Glomerular visceral epithelial cell (primary cell): ENCODE measurements around the gene BCAS1.

Source experiments
- DNase-seq: peaks from one replicate; pipeline ENCODE4 v3.0.0-alpha.2; 2016; ENCODE audit errors: extremely low spot score

BCAS1 gene

DNA sequence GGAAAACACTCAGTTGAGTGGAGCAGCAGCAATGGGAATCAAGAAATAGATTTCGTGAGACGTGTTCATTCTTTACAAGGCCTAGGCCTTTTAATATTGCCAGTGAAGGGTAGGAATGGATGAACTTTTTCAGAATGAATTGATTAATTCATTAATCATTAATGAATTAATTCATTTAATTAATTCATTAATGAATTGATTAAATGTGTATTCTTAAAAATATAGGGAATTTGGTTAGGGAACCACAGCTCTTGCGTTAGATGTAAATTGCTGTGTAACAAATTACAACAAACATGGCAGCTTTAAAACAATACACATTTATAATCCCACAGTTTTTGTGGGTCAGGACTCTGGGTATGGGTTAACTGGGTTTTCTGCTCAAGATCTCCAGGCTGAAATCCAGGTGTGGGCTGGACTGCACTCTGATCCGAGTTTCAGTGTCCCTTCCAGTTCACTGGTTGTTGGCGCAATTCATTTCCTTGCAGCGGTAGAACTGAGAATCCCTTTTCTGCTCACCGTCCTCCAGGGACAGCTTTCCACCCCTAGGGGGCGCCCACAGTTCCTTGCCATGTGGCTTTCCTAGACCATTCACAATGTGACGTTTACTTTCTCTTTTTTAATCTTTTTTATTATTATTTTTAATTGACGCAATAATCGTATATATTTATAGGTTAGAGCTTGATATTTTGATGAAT is 32.8 kb upstream of the BCAS1 start:
- peak; percentile 82 for DNase-seq

DNA sequence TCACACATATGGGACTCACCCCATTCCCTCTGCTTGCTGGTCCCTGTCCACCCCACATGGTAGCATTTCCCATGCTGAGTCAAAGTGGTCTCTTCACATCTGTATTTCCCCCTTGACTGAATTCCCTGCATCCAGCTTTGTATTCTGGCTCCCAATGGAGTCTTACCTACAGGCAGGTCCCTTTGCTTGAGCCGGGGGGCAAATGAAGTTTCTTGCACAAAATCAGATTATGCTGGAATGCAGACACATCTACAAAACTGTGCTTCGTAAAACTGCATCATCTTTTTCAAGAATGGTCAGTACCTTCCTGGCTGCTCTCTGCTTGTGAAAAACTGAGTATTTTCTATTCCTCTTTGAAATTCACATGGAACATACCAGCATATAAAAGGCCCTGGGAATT is 32.1 kb upstream of the BCAS1 start:
- no peak for DNase-seq

DNA sequence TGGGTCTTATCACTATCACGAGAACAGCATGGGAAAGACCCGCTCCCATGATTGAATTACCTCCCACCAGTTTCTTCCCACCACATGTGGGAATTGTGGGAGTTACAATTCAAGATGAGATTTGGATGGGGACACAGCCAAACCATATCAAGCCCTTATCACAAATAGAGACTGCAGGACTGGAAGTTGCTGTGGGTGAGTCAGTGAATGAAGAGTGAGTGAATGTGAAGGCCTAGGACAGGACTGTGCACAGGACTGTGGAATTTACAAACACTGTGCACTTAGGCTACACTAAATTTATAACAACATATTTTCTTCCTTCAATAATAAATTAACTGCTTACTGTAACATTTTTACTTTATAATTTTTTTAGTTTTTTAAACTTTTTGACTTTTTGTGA is 30.2 kb upstream of the BCAS1 start:
- DNase-seq, result no peak

DNA sequence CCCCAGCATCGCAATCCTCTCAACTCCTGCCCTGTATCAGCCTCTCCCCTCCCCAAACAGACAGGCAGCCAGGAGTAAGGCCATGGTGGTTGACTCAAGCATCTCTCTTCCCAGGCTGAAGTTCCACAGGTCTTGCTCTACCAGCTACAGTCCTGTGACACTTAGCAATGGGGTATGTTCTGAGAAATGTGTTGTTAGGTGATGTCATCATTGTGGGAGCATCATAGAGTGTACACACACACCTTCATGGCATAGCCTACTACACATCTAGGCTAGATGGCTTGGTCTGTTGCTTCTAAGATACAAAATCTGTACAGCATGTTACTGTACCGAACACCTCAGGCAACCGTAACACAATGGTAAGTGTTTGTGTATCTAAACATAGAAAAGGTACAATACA is 29.5 kb upstream of the BCAS1 start:
- DNase-seq, result no peak

DNA sequence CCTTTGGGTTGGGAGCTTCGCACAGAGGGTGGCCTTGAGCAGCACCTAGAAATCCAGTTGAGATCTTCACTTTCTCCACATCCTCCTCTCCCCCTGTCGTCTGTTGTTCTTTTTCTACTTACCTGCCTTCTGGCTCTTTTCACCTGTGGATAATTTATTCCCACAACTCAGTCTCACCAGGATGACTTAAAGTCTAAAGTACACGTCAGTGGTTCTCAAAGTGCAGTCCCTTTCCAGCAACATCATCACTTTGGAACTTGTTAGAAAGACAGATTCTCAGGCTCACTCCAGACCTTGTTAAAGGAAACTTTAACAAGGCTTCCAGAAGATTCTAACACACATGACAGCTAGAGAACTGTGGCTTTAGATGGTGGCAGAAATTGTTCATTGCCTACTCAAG is 27.7 kb upstream of the BCAS1 start:
- DNase-seq, result no peak

DNA sequence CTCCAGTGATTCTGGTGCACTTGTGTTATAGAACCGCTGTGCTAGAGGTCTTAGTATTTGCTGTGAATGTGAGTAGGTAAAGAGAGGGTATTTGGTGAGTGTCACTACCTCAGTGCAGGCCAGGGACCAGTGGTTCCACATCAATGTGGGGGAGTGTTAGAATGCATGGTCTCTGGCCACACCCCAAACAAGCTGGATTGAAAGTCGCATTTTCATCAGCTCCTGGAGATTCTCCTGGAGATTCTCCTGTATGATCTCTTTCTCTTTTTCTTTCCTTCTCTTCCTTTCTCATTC is 26.8 kb upstream of the BCAS1 start:
- no peak for DNase-seq

DNA sequence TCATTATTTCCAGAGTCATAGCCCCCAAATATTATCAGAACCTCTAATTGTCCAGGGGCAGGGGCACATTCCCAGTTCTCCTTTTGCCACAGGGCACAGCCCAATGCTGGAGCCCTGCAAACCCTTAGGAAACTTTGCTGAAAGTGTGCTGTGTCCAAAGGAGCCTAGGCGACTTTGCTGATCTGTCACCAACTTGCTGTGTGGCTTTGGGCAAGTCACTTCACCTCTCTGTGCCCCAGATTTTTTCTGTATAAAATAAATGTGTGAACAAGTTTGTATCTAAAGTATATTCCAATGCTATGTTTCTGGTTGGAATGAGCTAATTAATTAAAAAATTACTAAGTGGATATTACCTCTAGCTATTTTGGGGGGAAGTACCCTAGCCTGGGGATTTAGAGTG is 25.4 kb upstream of the BCAS1 start:
- DNase-seq, result no peak

DNA sequence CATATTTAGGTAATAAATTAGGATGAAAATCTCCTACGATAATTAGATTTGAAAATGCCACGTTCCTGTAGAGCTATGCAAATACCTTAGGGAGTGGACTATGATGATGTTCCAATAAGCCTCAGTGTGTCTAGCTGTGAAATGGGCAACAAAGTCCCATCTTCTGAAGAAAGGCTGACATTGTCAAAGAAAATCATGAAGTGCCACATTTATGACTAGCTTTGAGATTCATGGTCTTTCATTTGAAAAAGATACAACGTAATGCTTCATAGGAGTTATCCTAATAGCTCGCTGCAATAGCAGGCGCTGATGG is 23.8 kb upstream of the BCAS1 start:
- no peak for DNase-seq

DNA sequence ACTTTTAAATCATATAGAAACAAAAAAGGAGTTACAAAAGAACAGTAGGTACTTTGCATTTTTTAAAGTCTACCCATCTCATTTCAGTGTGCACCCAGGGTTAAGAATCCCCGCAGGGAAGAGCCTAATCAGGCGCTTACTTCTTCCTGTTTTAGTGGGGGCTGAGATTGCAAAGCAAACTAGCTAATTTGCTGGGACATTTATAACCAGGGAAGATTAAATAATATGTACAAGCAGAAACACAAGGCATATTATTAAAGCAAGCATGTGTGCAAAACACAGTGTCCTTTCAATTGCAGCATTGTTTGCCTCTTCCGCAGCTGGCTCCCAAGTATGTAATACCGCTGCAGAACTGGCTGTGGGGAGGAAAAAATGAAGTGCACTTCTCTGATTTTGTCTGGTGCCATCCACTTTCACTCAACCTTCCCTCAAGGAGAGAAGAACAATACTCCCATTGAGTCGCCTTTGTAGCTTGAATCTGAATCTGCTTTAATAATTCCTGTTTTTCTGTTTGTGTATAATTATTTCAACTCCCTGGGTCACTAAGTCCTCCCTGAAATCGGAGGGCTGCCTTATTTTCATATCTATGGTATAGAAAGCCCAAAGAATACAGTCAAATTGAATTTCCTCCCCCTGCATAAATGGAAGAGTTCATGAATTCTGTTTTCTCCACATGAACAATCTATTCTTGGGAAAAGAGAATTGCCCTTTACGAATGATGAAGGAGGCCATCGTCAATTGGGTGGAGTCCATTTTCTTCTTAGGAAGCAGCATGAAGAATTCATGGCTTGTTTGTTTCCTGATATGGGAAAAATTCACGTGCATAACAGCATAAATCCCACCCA is 23.3 kb upstream of the BCAS1 start:
- DNase-seq, result no peak

DNA sequence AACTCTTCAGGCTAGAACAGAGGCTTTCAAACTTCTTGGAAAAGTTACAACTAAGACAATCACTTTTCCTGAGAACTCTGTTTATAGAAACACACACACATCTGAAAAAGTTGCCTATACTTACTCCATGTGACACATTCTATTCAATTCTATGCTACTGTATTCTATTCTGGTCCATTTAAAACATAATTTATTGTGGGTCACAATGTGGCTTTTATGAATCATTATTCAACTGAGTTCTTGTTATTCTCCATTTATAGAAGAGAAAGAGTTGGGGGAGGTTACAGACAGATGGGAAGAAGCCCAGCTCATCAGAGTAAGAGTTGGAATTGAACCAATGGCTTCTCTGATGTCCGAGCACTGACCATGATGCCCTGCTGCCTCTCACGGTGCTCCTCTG is 21.6 kb upstream of the BCAS1 start:
- no peak for DNase-seq

DNA sequence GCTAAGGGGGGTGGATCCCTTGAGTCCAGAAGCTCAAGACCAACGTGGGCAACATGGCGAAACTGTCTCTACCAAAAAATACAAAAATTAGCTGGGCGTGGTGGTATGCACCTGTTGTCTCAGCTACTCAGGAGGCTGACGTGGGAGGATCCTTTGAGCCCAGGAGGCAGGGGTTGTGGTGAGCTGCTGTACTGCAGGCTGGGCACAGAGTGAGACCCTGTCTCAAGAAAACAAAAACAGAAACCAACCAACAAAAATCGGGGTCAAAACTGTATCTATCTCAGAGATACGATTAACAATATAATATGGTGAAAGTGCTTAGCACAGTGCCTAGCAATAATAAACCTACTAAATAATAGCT is 20.7 kb upstream of the BCAS1 start:
- no peak for DNase-seq

DNA sequence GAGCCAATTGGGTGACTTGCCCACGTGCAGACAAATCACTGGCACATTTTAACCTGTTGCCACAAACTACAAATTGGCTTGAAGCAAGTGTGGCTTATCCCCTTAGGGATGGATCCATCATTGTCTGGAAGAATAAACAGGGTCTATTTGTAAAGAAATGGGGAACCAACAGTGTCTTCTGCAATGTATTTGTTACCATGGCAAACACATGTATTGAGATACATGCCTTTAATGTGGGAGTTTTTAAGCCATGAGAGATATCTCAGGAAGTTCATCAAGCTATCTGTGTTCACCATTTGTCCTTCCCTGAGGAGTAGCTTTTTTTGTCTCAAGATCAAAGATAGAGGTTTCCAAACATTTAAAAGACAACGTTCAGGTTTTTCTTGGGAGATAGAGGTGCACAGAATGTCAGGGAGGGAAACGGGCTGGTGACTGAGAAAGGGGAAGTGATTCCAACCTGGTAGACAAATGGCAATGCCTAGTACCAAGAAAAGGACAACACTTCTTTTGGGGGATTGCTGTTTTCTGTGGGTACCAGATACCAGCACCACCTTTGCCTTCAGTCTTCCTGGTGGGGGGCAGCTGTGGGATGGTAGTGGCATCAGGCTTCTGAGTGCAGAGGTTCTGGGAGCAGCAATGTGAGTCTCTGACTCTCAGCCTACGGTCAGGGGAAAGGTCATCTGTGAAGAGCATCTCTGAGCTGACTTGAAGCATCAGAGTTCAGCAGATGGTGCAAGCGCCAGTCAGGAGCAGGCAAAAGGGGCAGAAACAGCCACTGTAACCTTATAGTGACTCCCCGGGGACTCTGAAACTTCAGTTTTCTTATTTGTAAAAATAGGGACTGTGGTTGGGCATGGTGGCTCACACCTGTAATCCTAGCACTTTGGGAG is 20.1 kb upstream of the BCAS1 start:
- DNase-seq, result no peak

DNA sequence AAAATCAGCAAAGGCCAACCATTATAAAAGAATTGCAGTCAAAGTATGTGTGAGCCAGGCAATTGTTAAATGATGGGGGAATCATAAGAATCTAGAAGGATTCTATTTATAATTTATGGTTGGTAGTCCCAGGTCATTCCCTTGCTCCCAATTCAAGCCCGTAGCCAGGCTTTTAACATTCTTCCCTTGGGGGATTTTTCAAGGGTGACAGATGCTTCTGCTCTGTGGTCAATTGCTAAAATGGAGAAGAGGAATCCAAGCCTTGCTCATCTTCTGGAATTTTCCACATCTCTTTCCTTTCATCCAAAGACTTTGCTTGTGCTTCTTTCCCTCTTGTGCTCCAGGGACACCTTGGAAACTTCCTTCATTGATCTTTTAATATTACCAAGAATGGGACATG is 18.0 kb upstream of the BCAS1 start:
- DNase-seq, result no peak

DNA sequence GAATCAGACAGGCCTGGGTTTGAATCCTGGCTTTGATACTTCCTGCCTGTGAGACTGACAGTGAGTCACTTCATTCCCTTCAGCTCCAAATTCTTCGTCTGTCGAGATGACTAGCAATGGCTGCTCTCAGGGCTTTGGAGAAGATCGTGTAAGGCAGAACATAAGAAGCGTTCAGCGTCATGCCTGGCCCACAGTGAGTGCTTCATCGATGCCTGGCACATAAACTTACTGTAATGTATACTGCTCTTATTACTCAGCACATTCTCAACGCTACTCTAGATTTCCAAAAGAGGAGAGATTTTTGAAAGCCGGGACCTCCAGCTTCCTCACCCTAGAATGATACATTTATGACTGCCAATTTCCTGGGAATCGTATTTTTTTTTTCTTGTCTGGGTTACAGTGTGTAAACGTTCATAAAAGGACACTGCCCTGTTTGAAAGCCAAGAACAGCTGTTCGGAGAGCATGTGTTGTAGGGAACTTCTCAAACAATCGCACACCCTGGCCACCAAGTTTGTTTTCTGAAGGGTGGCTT is 16.2 kb upstream of the BCAS1 start:
- DNase-seq, result no peak

DNA sequence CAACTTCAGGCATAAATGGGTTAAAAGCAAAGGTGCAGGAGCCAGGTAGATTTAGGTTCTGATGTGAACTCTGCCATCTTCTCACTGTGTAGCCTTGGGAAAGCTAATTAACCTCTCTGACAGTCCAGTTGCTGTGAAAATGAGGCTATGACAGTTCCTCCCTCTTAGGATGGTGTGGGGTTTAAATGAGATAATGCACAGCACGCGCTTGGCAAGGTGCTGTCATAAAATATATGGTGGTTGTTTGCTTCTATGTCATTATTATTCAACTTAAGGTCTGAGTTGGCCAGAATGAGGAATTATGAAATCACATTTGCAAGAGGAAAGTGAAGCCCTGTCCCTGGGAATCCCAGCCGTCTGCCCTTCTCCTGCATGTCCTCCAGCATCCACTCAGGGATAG is 15.5 kb upstream of the BCAS1 start:
- DNase-seq, result no peak

DNA sequence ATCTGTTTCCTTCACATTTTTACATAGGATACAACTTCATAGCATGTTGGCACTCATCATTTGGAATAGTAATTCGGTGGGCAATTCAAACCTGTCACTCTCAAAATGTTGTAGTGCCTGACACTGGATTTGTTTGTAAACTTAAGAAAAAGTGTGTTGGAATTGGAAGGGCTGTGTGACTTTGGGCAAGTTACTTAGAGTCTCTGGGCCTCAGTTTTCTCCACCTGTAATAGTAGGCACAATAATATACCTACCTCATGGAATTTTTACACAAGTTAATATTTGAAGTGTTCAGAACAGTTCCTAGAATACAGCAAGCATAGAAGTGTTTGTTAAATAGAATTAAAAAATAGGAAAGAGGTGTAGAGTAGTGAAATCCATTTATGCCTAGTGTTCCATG is 15.0 kb upstream of the BCAS1 start:
- DNase-seq, result no peak

DNA sequence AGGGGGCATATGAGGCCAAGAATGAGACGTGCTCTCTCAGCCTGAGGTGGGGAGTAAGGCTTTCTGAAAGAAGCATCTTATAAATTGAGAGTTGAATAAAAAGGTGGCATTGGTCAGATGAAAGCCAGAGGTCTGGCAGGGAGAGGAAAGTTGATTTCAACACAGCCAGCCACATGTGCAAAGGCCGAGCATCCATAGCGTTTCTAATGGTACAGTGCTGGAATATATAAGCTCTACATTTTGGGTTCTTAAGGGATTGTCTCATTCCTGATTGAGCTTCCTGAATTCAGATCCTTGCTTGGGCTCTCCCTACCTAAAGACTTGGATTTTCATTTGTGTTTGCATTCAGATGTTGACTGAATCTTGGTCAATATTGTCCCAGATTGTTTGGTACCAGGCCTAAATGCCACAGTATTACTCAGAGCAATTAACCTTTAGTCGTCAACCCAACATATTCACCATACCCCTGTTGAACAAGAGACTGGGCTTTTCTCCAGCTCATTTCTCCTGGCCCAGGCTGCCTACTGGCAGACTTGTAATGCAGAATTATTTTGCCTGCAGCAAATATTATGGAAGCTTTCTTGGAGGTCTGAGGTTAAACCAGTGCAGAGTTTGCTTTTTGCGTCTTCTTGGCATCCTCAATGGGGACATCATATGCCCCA is 14.5 kb upstream of the BCAS1 start:
- no peak for DNase-seq

DNA sequence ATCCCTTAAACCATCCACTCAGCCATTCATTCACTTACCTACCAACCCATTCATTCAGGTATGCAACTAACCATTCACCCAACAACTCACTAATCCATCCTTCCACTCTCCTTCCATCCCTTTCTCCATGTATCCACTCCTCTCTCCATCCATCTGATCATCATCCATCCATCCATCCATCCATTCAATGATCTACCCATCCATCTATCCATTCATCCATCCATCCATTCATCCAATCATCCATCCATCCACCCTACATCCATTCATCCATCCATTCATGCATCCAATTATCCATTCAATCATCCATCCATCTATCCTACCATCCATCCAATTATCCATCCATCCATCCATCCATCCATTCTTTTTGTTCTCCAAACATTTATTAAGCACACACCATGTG is 13.8 kb upstream of the BCAS1 start:
- no peak for DNase-seq

DNA sequence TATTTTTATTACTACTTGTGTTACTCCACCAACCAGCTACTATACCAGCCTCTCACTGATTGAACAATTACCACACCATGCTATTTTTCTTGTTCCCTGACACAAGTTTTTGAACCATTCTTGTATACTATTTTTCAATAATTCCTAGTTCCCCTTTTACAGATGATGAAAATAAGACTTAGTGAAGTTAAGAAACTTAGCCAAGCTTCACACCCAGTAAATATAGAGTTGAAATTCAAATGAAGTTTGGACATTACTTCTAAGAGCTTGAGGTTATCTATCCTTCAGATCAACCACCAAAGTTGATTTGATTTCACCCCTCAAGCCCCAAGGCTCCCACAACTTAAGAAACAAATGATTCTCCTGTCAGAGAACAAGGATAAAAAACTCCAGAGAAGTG is 13.1 kb upstream of the BCAS1 start:
- DNase-seq, result no peak

DNA sequence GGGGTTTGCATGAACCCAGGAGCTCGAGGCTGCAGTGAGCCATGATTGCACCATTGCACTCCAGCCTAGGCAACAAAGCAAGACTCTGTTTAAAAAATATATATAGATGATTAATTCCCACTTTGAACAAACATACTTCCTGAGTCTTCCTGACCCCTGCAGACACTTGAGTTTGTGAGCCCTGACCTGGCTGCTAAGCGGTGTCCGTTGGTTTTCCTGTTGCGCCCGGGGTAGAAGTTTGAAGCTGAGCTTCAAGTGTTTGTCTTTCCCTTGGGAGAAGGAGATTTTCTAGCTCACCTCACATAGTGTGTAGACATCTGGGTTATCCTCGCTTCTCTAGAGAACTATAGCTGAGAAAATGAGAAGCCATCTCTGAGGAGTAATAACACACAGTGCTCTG is 11.7 kb upstream of the BCAS1 start:
- no peak for DNase-seq

DNA sequence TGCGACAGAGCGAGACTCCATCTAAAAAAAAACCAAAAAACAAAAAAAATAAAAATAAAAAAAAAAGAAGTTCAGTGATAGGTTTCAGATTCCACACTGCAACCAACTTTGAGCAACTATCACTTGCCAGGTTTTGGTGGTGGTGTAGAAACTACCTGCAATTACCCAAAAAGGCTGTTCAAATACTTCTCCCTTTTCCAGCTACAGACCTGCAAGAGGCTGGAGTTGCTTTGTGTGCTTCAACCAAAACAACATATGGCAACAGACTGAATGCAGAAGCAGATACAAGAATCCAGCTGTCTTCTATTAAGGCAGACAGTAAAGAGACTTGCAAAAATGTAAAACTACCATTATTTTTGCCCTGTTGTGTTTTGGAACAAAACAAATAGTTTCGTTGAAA is 9.3 kb upstream of the BCAS1 start:
- no peak for DNase-seq

DNA sequence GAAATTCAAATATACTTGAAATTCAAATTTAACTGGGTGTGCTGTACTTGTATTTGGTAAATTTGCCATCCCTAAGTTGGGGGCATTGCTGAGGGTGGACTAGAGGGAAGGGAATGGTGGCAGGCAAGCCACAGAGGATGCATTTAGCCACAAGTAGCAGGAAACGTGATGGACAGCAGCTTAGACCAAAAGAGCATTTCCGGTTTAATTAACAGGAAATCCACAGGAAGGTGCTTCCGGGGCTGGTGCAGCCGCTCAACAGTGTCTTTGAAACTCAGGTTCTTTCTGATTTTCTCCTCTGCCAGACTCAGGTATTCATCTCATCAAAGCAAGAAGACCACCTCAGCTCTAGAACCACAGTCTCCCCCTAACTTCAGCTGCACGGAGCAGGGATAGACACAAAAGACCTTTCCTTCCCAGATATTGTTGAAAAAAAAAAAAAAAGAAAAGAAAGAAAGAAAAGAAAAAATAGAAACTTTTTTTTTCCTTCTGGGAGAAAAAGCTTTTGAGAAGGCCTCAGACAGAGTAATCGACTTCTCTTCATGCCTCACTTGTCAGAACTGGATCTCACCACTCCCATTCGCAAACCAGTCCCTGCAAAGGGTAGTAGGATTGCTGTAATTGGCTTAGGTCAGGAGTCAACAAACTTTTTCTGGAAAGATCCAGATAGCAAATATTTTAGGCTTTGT is 8.0 kb upstream of the BCAS1 start:
- DNase-seq, result no peak
